Chondrocyte (in vitro differentiated cells): ENCODE results near the gene DTHD1. TPM values are rescaled to one million over a fixed set of nuclear protein-coding genes. Genes with fewer than 3 reads are reported as not detected.
A peak's percentile ranks its signal among the peaks of the same experiment; 100 is the strongest.

Experiments used
- DNase-seq: peaks from one replicate; pipeline ENCODE4 v3.0.0; 2021; ENCODE audit warnings: mixed read lengths, low spot score
- H3K27ac Mint-ChIP-seq: one replicate; pipeline ENCODE4 v1.8.0; 2021; ENCODE audit warnings: mild to moderate bottlenecking, moderate library complexity, mixed read lengths; ENCODE audit not compliant: unreplicated experiment
- H3K27me3 Mint-ChIP-seq: 2 replicates; pipeline ENCODE4 v1.8.0; 2021; ENCODE audit warnings: low read depth, mixed read lengths
- H3K36me3 Mint-ChIP-seq: 2 replicates; pipeline ENCODE4 v1.8.0; 2021; ENCODE audit warnings: low read depth, mixed read lengths
- H3K4me1 Mint-ChIP-seq: 2 replicates; pipeline ENCODE4 v1.8.0; 2021; ENCODE audit warnings: low read depth, mild to moderate bottlenecking, mixed read lengths
- H3K4me3 Mint-ChIP-seq: one replicate; pipeline ENCODE4 v1.8.0; 2021; ENCODE audit warnings: mild to moderate bottlenecking, moderate library complexity, mixed read lengths; ENCODE audit not compliant: unreplicated experiment
- H3K9me3 Mint-ChIP-seq: 2 replicates; pipeline ENCODE4 v1.8.0; 2021; ENCODE audit warnings: low read depth, mixed read lengths
- CTCF ChIP-seq: fragments of 200-600 bp; sonication (generic); IDR thresholded peaks from 2 replicates; pipeline ENCODE4 v1.5.0; 2021; ENCODE audit warnings: antibody characterized with exemption, mild to moderate bottlenecking, moderate library complexity
- total RNA-seq: library from RNA; stranded (reverse); gene quantifications from 3 replicates; pipeline ENCODE4 v1.2.1, GENCODE V29; 2021

DTHD1 gene
- total RNA-seq, 1 donor from 2014 or later: not detected

GRCh38 chr4:36241771-36242170, 39.6 kb upstream of the DTHD1 start:
- Mint-ChIP-seq H3K27ac (no peak overlapping the region), H3K4me3 (no peak overlapping the region), H3K9me3 (peaks cover 8% of the 10 kb centered on the region), H3K36me3 (no peaks in the 10 kb centered on the region), H3K27me3 (no peaks in the 10 kb centered on the region), H3K4me1 (peaks cover 7% of the 10 kb centered on the region)
- DNase-seq: no peak
- no peak for TF ChIP-seq CTCF

- Mint-ChIP-seq H3K9me3 (peaks cover 4% of the 10 kb centered on the region), H3K27me3 (peaks cover 4% of the 10 kb centered on the region), H3K36me3 (no peaks in the 10 kb centered on the region), H3K27ac (no peak overlapping the region), H3K4me1 (peaks cover 7% of the 10 kb centered on the region), H3K4me3 (no peak overlapping the region)
- no peak for TF ChIP-seq CTCF
- no peak for DNase-seq
Measured at GRCh38 chr4:36242629-36243354, 38.6 kb upstream of the DTHD1 start.

GRCh38 chr4:36243355-36244256, 37.8 kb upstream of the DTHD1 start:
- TF ChIP-seq CTCF: no peak
- H3K27me3 Mint-ChIP-seq: peaks cover 4% of the 10 kb centered on the region
- no peaks in the 10 kb centered on the region for H3K36me3 Mint-ChIP-seq
- peaks cover 7% of the 10 kb centered on the region for H3K4me1 Mint-ChIP-seq
- no peak overlapping the region for H3K27ac Mint-ChIP-seq
- no peaks in the 10 kb centered on the region for H3K9me3 Mint-ChIP-seq
- DNase-seq: no peak
- peak overlapping the region; percentile 76 for H3K4me3 Mint-ChIP-seq

- Mint-ChIP-seq H3K36me3 (no peaks in the 10 kb centered on the region), H3K9me3 (no peaks in the 10 kb centered on the region), H3K4me1 (peaks cover 7% of the 10 kb centered on the region), H3K27me3 (peaks cover 8% of the 10 kb centered on the region), H3K27ac (no peak within 1 kb of the TSS), H3K4me3 (peak within 1 kb of the TSS; percentile 76)
- TF ChIP-seq CTCF: peak; percentile 43
- DNase-seq: no peak
Measured at GRCh38 chr4:36244257-36245082, 36.9 kb upstream of the DTHD1 start, which contains the start of gene ARAP2. Gene ARAP2, minus strand, starts transcription at chr4:36244514. Its CDS starts 15,028 bp downstream, at chr4:36229486.

- no peaks in the 10 kb centered on the region for H3K9me3 Mint-ChIP-seq
- no peaks in the 10 kb centered on the region for H3K4me1 Mint-ChIP-seq
- DNase-seq: no peak
- no peak overlapping the region for H3K4me3 Mint-ChIP-seq
- no peaks in the 10 kb centered on the region for H3K36me3 Mint-ChIP-seq
- no peak for TF ChIP-seq CTCF
- peaks cover 8% of the 10 kb centered on the region for H3K27me3 Mint-ChIP-seq
- no peak overlapping the region for H3K27ac Mint-ChIP-seq
Measured at GRCh38 chr4:36249610-36250009, 31.8 kb upstream of the DTHD1 start.
